DOHH2 (cell line): ENCODE data around the gene REEP1.

Source experiments
- EZH2phosphoT487 ChIP-seq: fragments of 200-600 bp; sonication (generic); IDR thresholded peaks from 2 replicates; pipeline ENCODE4 v1.6.1; 2017; ENCODE audit warnings: borderline replicate concordance, mild to moderate bottlenecking, antibody characterized with exemption, low read length, moderate library complexity, mixed read lengths
- TF ChIP-seq, protein P1 (sequence below): fragments of 200-600 bp; sonication (generic); IDR thresholded peaks from one replicate; pipeline ENCODE4 v1.5.1; 2014; ENCODE audit warnings: antibody characterized with exemption, mild to moderate bottlenecking, low read depth, low read length; ENCODE audit not compliant: poor library complexity, severe bottlenecking

DNA sequence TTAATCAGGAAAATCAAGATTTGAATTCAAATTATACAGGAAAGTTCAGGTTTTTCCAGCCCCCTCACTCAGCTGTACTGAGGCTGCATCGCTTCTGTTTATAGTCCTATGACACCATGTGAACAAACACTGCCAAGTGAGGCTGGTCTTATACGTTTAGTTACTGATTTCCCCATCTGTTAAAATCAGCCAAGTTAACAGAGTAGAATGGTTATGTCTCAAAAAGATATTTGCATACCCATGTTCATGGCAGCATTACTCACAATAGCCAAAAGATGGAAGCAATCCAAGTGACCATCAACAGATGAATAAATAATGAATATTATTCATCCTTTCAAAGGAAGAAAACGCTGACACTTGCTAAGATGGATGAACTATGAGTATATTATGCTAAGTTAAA is 43.8 kb downstream of the REEP1 start:
- TF ChIP-seq, protein P1, sequence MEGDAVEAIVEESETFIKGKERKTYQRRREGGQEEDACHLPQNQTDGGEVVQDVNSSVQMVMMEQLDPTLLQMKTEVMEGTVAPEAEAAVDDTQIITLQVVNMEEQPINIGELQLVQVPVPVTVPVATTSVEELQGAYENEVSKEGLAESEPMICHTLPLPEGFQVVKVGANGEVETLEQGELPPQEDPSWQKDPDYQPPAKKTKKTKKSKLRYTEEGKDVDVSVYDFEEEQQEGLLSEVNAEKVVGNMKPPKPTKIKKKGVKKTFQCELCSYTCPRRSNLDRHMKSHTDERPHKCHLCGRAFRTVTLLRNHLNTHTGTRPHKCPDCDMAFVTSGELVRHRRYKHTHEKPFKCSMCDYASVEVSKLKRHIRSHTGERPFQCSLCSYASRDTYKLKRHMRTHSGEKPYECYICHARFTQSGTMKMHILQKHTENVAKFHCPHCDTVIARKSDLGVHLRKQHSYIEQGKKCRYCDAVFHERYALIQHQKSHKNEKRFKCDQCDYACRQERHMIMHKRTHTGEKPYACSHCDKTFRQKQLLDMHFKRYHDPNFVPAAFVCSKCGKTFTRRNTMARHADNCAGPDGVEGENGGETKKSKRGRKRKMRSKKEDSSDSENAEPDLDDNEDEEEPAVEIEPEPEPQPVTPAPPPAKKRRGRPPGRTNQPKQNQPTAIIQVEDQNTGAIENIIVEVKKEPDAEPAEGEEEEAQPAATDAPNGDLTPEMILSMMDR = no peak
- TF ChIP-seq EZH2phosphoT487 = no peak
